ENCODE measurements around the gene LPA.
"Not testable (repeated sequence)": the region's sequence is repeated elsewhere in the genome, so short reads cannot be mapped to it uniquely, and the experiment has no call there.

LPA gene, protein sequence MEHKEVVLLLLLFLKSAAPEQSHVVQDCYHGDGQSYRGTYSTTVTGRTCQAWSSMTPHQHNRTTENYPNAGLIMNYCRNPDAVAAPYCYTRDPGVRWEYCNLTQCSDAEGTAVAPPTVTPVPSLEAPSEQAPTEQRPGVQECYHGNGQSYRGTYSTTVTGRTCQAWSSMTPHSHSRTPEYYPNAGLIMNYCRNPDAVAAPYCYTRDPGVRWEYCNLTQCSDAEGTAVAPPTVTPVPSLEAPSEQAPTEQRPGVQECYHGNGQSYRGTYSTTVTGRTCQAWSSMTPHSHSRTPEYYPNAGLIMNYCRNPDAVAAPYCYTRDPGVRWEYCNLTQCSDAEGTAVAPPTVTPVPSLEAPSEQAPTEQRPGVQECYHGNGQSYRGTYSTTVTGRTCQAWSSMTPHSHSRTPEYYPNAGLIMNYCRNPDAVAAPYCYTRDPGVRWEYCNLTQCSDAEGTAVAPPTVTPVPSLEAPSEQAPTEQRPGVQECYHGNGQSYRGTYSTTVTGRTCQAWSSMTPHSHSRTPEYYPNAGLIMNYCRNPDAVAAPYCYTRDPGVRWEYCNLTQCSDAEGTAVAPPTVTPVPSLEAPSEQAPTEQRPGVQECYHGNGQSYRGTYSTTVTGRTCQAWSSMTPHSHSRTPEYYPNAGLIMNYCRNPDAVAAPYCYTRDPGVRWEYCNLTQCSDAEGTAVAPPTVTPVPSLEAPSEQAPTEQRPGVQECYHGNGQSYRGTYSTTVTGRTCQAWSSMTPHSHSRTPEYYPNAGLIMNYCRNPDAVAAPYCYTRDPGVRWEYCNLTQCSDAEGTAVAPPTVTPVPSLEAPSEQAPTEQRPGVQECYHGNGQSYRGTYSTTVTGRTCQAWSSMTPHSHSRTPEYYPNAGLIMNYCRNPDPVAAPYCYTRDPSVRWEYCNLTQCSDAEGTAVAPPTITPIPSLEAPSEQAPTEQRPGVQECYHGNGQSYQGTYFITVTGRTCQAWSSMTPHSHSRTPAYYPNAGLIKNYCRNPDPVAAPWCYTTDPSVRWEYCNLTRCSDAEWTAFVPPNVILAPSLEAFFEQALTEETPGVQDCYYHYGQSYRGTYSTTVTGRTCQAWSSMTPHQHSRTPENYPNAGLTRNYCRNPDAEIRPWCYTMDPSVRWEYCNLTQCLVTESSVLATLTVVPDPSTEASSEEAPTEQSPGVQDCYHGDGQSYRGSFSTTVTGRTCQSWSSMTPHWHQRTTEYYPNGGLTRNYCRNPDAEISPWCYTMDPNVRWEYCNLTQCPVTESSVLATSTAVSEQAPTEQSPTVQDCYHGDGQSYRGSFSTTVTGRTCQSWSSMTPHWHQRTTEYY (N-terminal part only)

DNA sequence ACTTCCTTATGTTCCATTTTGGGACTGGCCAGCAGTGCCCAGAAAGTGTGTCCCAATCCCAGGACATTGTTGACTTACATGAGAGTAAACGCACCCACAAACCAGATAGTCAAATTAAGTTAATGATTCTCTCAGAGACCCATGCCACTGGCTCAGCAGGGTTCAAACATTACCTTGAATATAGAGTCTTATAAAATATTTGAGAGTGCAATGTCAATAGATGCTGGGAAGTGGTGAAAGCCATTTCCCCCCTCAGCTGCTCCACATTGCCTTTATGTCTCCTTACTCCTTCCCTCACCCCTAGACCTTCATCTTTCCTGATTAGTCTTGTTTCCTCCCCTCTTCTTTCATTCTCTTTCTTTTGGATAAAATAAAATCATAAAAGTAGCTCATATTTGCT is at the start of gene LPA:
Gene LPA (minus strand): TSS at position 78 of the 400 bp plus-strand sequence. CDS start 61 bp downstream, at position 17.
- not testable (repeated sequence) for H3K4me3 ChIP-seq (replicated peaks; ENCODE audit: low read depth, low read length); H3K27me3 ChIP-seq (replicated peaks; ENCODE audit: control insufficient read depth, insufficient read depth, low read length); DNase-seq (ENCODE audit: extremely low read depth, insufficient read length); H3K36me3 ChIP-seq (ENCODE audit: control insufficient read depth, insufficient read depth, low read length)

- not testable (repeated sequence) for H3K36me3 ChIP-seq (ENCODE audit: control insufficient read depth, insufficient read depth, low read length); H3K4me3 ChIP-seq (replicated peaks; ENCODE audit: low read depth, low read length); H3K27me3 ChIP-seq (replicated peaks; ENCODE audit: control insufficient read depth, insufficient read depth, low read length); DNase-seq (ENCODE audit: extremely low read depth, insufficient read length)
These were observed 44.9 kb upstream of the LPA start for GRCh38 chr6:160708993-160709392.

- not testable (repeated sequence) for DNase-seq (ENCODE audit: extremely low read depth, insufficient read length); H3K4me3 ChIP-seq (replicated peaks; ENCODE audit: low read depth, low read length); H3K27me3 ChIP-seq (replicated peaks; ENCODE audit: control insufficient read depth, insufficient read depth, low read length); H3K36me3 ChIP-seq (ENCODE audit: control insufficient read depth, insufficient read depth, low read length)
These were observed 40.6 kb upstream of the LPA start for GRCh38 chr6:160704688-160705087.

- H3K27me3 ChIP-seq (replicated peaks; ENCODE audit: control insufficient read depth, insufficient read depth, low read length); DNase-seq (ENCODE audit: extremely low read depth, insufficient read length); H3K4me3 ChIP-seq (replicated peaks; ENCODE audit: low read depth, low read length); H3K36me3 ChIP-seq (ENCODE audit: control insufficient read depth, insufficient read depth, low read length): not testable (repeated sequence)
These were observed 38.0 kb upstream of the LPA start, which contains the start of gene PLG for GRCh38 chr6:160701918-160702680. Gene PLG, plus strand, starts transcription at chr6:160702244. Its CDS starts 61 bp downstream, at chr6:160702305.

- TF ChIP-seq, protein P1, sequence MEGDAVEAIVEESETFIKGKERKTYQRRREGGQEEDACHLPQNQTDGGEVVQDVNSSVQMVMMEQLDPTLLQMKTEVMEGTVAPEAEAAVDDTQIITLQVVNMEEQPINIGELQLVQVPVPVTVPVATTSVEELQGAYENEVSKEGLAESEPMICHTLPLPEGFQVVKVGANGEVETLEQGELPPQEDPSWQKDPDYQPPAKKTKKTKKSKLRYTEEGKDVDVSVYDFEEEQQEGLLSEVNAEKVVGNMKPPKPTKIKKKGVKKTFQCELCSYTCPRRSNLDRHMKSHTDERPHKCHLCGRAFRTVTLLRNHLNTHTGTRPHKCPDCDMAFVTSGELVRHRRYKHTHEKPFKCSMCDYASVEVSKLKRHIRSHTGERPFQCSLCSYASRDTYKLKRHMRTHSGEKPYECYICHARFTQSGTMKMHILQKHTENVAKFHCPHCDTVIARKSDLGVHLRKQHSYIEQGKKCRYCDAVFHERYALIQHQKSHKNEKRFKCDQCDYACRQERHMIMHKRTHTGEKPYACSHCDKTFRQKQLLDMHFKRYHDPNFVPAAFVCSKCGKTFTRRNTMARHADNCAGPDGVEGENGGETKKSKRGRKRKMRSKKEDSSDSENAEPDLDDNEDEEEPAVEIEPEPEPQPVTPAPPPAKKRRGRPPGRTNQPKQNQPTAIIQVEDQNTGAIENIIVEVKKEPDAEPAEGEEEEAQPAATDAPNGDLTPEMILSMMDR (IDR thresholded peaks at IDR 0.05; ENCODE audit: insufficient read depth, low read length, poor library complexity, severe bottlenecking): no peak
- Histone ChIP-seq H3K36me3 (ENCODE audit: control insufficient read depth, insufficient read depth, low read length) (no peaks in the 10 kb centered on the region), H3K4me3 (replicated peaks; ENCODE audit: low read depth, low read length) (no peak overlapping the region), H3K27me3 (replicated peaks; ENCODE audit: control insufficient read depth, insufficient read depth, low read length) (no peaks in the 10 kb centered on the region)
- no peak for DNase-seq (ENCODE audit: extremely low read depth, insufficient read length)
These were observed 33.8 kb upstream of the LPA start for GRCh38 chr6:160697826-160698225.

GRCh38 chr6:160696884-160697283 is 32.8 kb upstream of the LPA start:
- not testable (repeated sequence) for H3K4me3 ChIP-seq (replicated peaks; ENCODE audit: low read depth, low read length); DNase-seq (ENCODE audit: extremely low read depth, insufficient read length); H3K27me3 ChIP-seq (replicated peaks; ENCODE audit: control insufficient read depth, insufficient read depth, low read length); H3K36me3 ChIP-seq (ENCODE audit: control insufficient read depth, insufficient read depth, low read length)

GRCh38 chr6:160695622-160696021 is 31.5 kb upstream of the LPA start:
- H3K36me3 ChIP-seq (ENCODE audit: control insufficient read depth, insufficient read depth, low read length); H3K4me3 ChIP-seq (replicated peaks; ENCODE audit: low read depth, low read length); H3K27me3 ChIP-seq (replicated peaks; ENCODE audit: control insufficient read depth, insufficient read depth, low read length); DNase-seq (ENCODE audit: extremely low read depth, insufficient read length): not testable (repeated sequence)

- not testable (repeated sequence) for DNase-seq (ENCODE audit: extremely low read depth, insufficient read length); H3K27me3 ChIP-seq (replicated peaks; ENCODE audit: control insufficient read depth, insufficient read depth, low read length); H3K36me3 ChIP-seq (ENCODE audit: control insufficient read depth, insufficient read depth, low read length); H3K4me3 ChIP-seq (replicated peaks; ENCODE audit: low read depth, low read length)
These were observed 30.9 kb upstream of the LPA start for GRCh38 chr6:160695025-160695424.
